HTR-8/SVneo (cell line): ENCODE measurements around the gene PSG1.
"Not testable (repeated sequence)": the region's sequence is repeated elsewhere in the genome, so short reads cannot be mapped to it uniquely, and the experiment has no call there.

ENCODE experiments used
- DNase-seq: peaks from one replicate; pipeline ENCODE4 v3.0.0; 2011; ENCODE audit warnings: low spot score, mixed read lengths; ENCODE audit not compliant: insufficient read length
- FAIRE-seq: peaks from 2 replicates; lab custom pipeline; 2011; peaks lifted over from hg19 to GRCh38; lab: Jason Lieb, UNC

The PSG1 gene

GRCh38 chr19:42882730-42883129 lies 3.2 kb upstream of the PSG1 start:
- FAIRE-seq, DNase-seq: not testable (repeated sequence)

DNA sequence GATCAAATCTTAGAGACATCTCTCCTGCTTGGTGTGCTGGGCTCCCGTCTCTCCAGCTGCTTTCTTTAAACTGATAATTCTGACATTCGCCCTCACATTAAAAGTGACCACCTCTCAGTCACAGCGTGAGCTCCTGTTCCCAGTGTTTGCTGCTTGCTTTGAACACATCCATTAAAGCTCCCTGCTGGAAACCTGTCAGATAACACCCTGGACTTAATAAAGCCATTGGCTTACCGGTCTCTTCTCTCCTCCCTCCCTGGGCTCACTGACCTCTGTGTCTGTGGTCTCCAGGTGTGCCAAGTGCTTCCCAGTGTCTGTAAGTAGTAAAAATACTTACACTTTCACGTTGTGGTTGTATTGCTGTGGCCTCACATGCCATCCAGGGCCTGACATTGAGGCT lies 2.5 kb upstream of the PSG1 start:
- FAIRE-seq, DNase-seq: not testable (repeated sequence)

DNA sequence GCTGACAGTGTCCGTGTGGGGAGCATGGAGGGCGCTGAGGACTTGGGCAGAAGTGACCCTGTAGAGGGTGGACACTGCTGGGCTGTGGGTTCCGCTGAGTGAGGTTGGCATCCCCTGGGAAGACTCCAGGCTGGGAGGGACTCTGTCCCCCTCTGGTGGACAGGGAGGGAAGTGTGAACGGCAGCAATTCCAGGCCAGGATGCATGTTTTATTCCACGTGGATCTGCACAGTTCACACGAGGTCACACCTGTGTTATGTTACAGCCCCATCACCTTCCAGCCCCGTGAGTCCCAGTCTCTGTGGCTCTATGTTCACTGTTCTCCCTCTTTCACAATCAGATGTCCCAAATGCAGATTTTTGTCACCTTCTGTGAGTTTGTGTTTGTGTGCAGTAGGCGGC lies 1.8 kb upstream of the PSG1 start:
- FAIRE-seq = not testable (repeated sequence)
- DNase-seq = peak; percentile 12

DNA sequence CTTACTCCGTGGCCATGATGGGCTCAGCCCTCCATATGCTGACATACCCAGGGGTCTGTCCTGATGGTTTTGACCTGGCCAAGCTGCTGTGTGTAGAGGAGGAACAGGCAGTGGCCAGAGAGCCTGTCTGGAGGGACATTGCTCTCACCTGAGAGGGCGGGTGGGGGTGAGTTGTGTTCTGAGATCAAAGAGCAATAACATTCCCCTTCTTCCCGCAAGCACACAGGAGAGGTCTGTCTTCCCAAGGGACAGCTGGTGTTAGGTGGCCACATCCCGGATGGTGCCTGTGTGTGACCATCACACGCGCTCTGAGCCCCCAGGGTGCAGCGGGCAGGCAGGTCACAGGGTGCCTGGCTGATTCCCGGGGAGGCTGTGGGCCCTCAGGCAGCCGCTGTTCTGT lies 1.1 kb upstream of the PSG1 start:
- not testable (repeated sequence) for FAIRE-seq, DNase-seq

DNA sequence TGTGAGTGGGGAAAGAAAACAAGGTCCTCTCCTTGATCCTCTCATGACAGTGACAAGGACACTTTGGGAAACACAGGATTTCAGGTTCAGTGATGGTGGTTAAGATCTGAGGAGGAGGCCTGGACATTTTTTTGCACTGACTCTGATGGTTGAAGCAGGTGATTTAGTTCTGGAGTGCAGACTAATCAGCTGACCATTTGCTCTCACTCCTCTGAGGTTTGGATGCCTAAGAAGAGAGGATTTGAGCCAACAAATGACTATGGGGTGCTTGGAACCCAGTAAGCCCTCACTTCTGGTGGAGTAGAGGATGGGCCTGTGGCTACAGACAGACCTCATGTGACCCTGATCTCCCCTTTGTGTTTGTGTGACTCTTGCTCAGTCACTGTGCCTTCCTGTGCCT lies 2.9 kb downstream of the PSG1 start:
- FAIRE-seq, DNase-seq: not testable (repeated sequence)

DNA sequence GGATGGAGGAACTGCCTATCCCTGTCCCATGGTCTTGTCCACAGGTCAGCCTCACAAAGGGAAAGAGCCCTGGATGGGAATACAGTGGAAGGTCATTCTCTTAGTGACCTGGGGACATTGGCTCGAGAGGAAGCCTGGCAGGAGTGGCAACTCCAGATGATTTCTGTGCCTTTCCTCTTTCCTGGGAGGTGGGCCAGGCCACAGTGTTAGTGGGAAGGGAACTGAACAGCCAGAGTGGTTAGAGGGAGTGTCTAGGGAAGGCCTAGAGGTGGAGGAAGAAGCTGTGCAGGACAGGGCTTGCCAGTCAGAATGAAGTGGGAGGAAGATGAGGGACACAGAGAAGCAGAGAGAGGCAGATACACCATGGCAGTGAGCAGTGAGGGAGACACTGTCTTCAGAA lies 3.6 kb downstream of the PSG1 start:
- not testable (repeated sequence) for DNase-seq, FAIRE-seq

DNA sequence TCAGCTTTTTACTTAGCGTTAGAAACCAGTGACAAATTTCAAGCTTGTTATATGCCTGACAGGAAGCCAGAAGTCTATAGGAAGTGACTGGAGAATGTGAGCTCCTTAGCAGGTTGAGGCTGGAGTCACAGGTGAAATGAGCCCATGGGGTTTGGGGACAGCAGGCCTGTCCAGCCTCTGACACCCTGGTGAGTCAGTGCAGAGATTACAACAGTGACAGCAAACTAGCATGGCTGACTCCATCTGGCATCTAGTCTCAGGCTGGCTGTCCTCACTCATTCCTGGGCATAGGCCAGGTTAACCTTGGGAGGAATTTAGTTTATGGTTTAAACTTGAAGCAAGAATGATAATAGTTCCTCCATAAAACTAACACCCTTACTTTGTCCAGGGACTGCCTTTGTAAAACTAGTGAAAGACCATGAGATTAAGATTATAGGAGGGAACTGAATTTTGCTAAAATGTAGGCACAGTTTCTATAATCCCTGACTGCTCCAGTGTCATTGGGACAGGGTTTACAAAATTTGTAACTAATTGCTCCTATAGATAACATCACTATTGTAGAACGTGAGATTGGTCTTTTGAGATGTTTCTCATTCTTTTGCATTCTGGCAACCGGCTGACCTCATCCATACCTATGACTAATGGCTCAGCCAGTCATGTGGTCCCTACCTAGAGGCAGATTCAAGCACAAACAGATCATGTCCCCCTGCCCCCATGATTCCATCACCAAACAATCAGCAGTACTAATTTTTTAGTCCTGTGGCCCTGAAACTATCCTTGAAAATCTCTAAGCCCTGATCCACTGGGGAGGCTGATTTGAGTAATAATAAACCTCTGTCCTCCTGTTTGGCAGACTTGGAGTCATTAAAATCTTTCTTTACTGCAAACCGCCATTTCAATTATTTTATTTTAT lies 4.4 kb downstream of the PSG1 start:
- FAIRE-seq = not testable (repeated sequence)
- DNase-seq = peak; percentile 27

DNA sequence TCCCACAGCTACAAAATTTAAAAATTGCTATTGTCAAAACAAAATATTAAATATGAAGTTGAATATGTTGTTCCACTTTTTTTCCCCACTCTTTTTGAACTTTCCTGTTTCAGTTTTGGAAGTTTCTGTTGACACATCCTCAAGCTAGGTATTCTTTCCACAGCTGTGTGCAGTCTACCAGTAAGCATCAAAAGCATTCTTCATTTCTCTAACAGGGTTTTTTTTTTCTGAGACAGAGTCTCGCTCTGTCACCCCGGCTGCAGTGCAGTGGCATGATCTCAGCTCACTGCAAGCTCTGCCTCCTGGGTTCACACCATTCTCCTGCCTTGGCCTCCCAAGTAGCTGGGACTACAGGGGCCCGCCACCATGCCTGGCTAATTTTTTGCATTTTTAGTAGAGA lies 5.4 kb downstream of the PSG1 start:
- not testable (repeated sequence) for FAIRE-seq, DNase-seq

DNA sequence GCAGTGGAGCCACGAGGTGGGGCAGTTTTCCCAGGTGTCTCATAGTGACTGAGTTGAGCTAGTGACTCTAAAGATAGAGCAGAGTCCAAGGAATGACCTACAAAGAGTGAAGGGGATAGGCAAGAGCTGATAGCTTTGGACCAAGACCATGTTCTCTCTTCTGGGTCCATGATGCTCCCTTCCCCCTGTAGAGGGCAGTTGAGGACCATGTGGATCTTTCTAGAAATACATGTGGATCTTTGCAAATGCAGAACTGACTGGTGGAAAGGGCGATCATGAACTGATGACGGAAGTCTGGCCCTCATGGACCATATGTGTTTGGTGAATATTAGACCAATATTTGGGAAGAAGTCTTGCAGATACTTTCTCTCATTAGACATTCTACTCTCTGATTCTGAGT lies 6.9 kb downstream of the PSG1 start:
- FAIRE-seq (no peak), DNase-seq (no peak)

DNA sequence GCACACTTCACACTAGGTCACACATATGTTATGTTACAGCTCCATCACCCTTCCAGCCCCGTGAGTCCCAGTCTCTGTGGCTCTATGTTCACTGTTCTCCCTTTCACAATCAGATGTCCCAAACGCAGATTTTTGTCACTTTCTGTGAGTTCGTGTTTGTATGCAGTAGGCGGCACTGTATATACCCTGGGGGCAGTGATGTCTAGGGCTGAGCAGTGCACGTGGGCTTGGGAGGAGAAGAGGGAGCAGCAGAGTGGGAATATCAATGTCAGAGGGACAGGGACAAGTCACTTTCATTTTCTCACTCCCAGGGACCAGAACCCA lies 22.0 kb downstream of the PSG1 start:
- no peak for DNase-seq
- peak; percentile 76 for FAIRE-seq

- FAIRE-seq, DNase-seq: not testable (repeated sequence)
Measured at GRCh38 chr19:42856866-42857543, 22.5 kb downstream of the PSG1 start.

DNA sequence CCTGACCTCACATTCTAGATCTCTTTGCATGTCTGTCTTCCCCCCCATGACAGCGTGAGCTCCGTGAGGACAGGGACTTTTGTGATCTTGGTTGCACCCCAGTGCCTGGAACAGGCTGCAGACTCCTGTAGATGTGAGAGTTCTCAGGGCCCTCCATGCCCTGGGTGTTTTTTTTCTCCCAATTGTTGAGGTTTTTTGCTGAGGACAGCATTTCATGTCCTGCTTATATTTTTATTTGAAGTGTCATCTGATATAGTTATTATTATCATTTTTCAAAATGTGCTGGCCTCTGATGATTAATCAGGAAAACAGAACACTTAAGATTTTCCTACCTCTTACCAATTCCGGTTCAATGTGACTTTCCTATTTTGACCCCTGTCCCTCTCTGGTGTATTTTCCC lies 24.8 kb downstream of the PSG1 start:
- FAIRE-seq, DNase-seq: not testable (repeated sequence)

- FAIRE-seq, DNase-seq: not testable (repeated sequence)
Measured at GRCh38 chr19:42853231-42853630, 26.3 kb downstream of the PSG1 start.

DNA sequence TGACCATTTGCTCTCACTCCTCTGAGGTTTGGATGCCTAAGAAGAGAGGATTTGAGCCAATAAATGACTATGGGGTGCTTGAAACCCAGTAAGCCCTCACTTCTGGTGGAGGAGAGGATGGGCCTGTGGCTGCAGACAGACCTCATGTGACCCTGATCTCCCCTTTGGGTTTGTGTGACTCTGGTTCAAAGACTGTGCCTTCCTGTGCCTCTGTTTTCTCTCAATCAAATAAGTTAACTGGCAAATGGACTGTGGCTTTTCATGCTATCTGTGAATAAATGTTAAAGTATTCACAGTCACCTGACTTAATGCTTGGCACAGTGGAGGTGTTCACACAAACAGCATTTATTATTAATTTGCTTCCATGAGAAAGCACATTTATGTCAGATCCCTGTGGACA lies 26.7 kb downstream of the PSG1 start:
- not testable (repeated sequence) for FAIRE-seq, DNase-seq

DNA sequence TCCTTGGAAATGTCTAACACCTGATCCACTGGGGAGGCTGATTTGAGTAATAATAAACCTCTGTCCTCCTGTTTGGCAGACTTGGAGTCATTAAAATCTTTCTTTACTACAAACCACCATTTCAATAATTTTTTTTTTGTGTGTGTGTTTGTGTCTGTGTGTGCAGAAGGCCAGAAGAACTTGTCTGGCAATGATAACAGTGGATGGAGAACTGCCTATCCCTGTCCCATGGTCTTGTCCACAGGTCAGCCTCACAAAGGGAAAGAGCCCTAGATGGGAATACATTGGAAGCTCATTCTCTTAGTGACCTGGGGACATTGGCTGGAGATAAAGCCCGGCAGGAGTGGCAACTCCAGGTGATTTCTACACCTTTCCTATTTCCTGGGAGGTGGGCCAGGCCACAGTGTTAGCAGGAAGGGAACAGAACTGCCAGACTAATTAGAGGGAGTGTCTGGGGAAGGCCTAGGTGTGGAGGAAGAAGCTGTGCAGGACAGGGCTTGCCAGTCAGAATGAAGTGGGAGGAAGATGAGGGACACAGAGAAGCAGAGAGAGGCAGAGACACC lies 27.7 kb downstream of the PSG1 start:
- FAIRE-seq, DNase-seq: not testable (repeated sequence)

DNA sequence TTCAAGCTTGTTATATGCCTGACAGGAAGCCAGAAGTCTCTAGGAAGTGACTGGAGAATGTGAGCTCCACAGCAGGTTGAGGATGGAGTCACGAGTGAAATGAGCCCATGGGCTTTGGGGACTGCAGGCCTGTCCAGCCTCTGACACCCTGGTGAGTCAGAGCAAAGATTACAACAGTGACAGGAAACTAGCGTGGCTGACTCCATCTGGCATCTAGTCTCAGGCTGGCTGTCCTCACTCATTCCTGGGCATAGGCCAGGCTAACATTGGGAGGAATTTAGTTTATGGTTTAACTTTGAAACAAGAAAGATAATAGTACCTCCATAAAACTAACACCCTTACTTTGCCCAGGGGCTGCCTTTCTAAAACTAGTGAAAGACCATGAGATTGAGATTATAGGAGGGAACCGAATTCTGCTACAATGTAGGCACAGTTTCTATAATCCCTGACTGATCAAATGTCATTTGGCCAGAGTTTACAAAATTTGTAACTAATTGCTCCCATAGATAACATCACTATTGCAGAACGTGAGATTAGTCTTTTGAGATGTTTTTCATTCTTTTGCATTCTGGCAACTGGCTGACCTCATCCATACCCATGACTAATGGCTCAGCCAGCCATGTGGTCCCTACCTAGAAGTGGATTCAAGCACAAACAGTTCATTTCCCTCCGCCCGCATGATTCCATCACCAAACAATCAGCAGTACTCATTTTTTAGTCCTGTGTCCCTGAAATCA lies 28.4 kb downstream of the PSG1 start:
- peak; percentile 65 for DNase-seq
- peak; percentile 81 for FAIRE-seq

GRCh38 chr19:42846597-42846996 lies 32.9 kb downstream of the PSG1 start:
- DNase-seq (no peak), FAIRE-seq (no peak)

DNA sequence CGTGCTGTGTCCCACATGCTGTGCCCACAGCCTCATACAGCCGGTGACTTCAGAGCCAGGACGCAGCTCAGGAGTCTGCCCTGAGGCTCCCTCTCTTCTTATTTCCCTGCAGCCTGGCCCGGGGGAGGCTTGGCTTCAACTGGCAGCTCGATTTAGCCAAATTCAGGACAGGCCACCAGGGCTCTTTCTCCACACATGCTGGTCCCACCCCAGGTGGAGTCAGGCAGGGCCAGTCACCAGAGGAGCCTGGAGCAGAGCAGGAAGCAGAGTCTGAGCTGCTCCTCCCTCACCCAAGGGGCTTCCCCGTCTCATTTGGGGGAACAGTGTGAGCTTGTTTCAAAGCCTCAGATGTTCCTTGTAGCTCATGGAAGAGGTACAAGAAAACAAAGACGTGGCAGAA lies 35.9 kb downstream of the PSG1 start:
- DNase-seq, FAIRE-seq: not testable (repeated sequence)

DNA sequence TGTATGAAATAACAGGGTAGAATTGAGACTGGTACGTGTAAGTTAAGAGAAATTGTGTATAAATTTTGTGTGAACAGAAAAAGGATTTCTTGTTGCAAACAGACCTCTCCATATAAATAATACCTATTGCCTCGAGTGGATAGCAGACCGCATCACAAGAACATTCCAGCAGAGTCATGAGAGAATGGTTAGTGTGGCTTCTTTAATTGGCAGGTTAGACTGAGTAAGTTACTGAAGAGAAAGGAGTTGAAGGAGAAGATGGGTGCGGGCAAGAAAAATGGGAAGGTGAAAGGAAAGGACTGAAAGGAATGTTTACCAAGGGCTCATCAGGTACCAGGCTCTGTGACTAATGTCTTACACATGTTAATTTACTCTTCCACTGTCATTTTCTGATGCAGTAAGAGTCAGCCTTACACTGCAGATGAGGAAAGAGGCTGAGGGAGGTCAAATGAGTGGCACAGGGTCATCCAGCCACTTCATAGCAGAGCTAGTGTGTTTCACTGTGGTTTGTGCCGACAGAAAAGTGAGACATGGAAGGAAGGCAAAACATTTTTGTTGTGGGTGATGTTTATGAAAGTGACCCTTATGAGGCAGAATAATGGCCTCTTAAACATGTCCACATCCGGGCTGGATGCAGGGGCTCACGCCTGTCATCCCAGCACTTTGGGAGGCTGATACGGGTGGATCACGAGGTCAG lies 46.6 kb downstream of the PSG1 start:
- not testable (repeated sequence) for DNase-seq, FAIRE-seq
